Hypothalamus (tissue), 51 donors: ENCODE results near the gene LZTS2.
A peak's percentile ranks its signal among the peaks of the same experiment; 100 is the strongest.

Experiments used
- DNase-seq, 51 donors: peaks; one replicate each; lab custom pipeline; 2025; lab: John Stamatoyannopoulos, UW

The LZTS2 gene

GRCh38 chr10:100978121-100978900 is 21.3 kb upstream of the LZTS2 start:
- DNase-seq: no peak

- no peak for DNase-seq
These were observed 20.8 kb upstream of the LZTS2 start for GRCh38 chr10:100978901-100979195.

- DNase-seq: no peak
These were observed 19.8 kb upstream of the LZTS2 start for GRCh38 chr10:100979791-100980272.

- no peak for DNase-seq
These were observed 19.3 kb upstream of the LZTS2 start for GRCh38 chr10:100980311-100980710.

GRCh38 chr10:100980711-100981110 is 18.9 kb upstream of the LZTS2 start:
- DNase-seq: no peak

GRCh38 chr10:100981178-100981772 is 18.3 kb upstream of the LZTS2 start:
- no peak for DNase-seq

GRCh38 chr10:100982916-100983830 is 16.4 kb upstream of the LZTS2 start:
- DNase-seq: peak in 1 of 51 donors; percentile 29

GRCh38 chr10:100983868-100984671 is 15.5 kb upstream of the LZTS2 start:
- no peak for DNase-seq

GRCh38 chr10:100984672-100985177 is 14.9 kb upstream of the LZTS2 start:
- DNase-seq: no peak

- no peak for DNase-seq
These were observed 14.3 kb upstream of the LZTS2 start for GRCh38 chr10:100985336-100985735.

- DNase-seq: no peak
These were observed 13.0 kb upstream of the LZTS2 start for GRCh38 chr10:100986623-100986951.

GRCh38 chr10:100986952-100987684 is 12.5 kb upstream of the LZTS2 start, which contains the start of the genes MRPL43 and TWNK:
TSS of gene MRPL43 (minus strand) at chr10:100987497. CDS start at chr10:100987443, 54 bp downstream.
TSS of gene TWNK (plus strand) at chr10:100987543. CDS start at chr10:100988211, 668 bp downstream.
- peak; percentile 40 to 91 (median 80) for DNase-seq

GRCh38 chr10:100987685-100988049 is 11.9 kb upstream of the LZTS2 start:
- DNase-seq: no peak

- DNase-seq: no peak
These were observed 11.4 kb upstream of the LZTS2 start for GRCh38 chr10:100988166-100988565.

GRCh38 chr10:100989088-100989487 is 10.5 kb upstream of the LZTS2 start:
- DNase-seq: no peak

GRCh38 chr10:100993986-100994708 is 5.5 kb upstream of the LZTS2 start:
- peak in 24 of 51 donors; percentile 13 to 76 (median 42) for DNase-seq

GRCh38 chr10:100995181-100995580 is 4.4 kb upstream of the LZTS2 start:
- DNase-seq: no peak

- peak in 6 of 51 donors; percentile 12 to 45 (median 40) for DNase-seq
These were observed 2.8 kb upstream of the LZTS2 start for GRCh38 chr10:100996678-100997359.
